Type B pancreatic cell (in vitro differentiated cells): ENCODE measurements around the gene HIGD1C. TPM values are rescaled to one million over a fixed set of nuclear protein-coding genes. Genes with fewer than 3 reads are reported as not detected.

ENCODE experiments used
- DNase-seq: peaks from one replicate; pipeline ENCODE4 v3.0.0; 2021; ENCODE audit warnings: mixed read lengths; ENCODE audit not compliant: unreplicated experiment; ENCODE audit errors: extremely low spot score
- H3K27ac Mint-ChIP-seq: 2 replicates; pipeline ENCODE4 v1.8.0; 2021; ENCODE audit warnings: mild to moderate bottlenecking, mixed read lengths
- H3K27me3 Mint-ChIP-seq: 2 replicates; pipeline ENCODE4 v1.8.0; 2021; ENCODE audit warnings: mixed read lengths
- H3K36me3 Mint-ChIP-seq: 2 replicates; pipeline ENCODE4 v1.8.0; 2021; ENCODE audit warnings: mixed read lengths
- H3K4me1 Mint-ChIP-seq: one replicate; pipeline ENCODE4 v1.8.0; 2021; ENCODE audit warnings: mixed read lengths; ENCODE audit not compliant: unreplicated experiment
- H3K4me3 Mint-ChIP-seq: 2 replicates; pipeline ENCODE4 v1.8.0; 2021; ENCODE audit warnings: mild to moderate bottlenecking, mixed read lengths
- H3K9me3 Mint-ChIP-seq: 2 replicates; pipeline ENCODE4 v1.8.0; 2021; ENCODE audit warnings: mixed read lengths
- CTCF ChIP-seq: fragments of 200-600 bp; sonication (generic); conservative IDR thresholded peaks from 2 replicates; pipeline ENCODE4 v1.5.0; 2021; ENCODE audit warnings: antibody characterized with exemption, mild to moderate bottlenecking
- total RNA-seq: library from RNA; stranded (reverse); gene quantifications from 2 replicates; pipeline ENCODE4 v1.2.1, GENCODE V29; 2021; ENCODE audit warnings: low replicate concordance

HIGD1C gene
- total RNA-seq, 1 donor from 2014 or later, result not detected

- peaks cover 10% of the 10 kb centered on the region for H3K36me3 Mint-ChIP-seq
- H3K4me3 Mint-ChIP-seq, result no peak overlapping the region
- H3K4me1 Mint-ChIP-seq, result peaks cover 8% of the 10 kb centered on the region
- TF ChIP-seq CTCF, result no peak
- DNase-seq, result no peak
- no peak overlapping the region for H3K27ac Mint-ChIP-seq
- H3K27me3 Mint-ChIP-seq, result no peaks in the 10 kb centered on the region
- no peaks in the 10 kb centered on the region for H3K9me3 Mint-ChIP-seq
Measured at GRCh38 chr12:50988051-50988450, 35.7 kb downstream of the HIGD1C start.

GRCh38 chr12:50988871-50989270, 36.5 kb downstream of the HIGD1C start:
- no peak for TF ChIP-seq CTCF
- Mint-ChIP-seq H3K27me3 (no peaks in the 10 kb centered on the region), H3K4me1 (peaks cover 8% of the 10 kb centered on the region), H3K4me3 (no peak overlapping the region), H3K9me3 (no peaks in the 10 kb centered on the region), H3K27ac (no peak overlapping the region), H3K36me3 (peaks cover 10% of the 10 kb centered on the region)
- DNase-seq, result no peak

GRCh38 chr12:50990147-50990727, 37.9 kb downstream of the HIGD1C start:
- H3K27ac Mint-ChIP-seq, result no peak overlapping the region
- no peaks in the 10 kb centered on the region for H3K27me3 Mint-ChIP-seq
- no peak for DNase-seq
- H3K4me3 Mint-ChIP-seq, result no peak overlapping the region
- peaks cover 8% of the 10 kb centered on the region for H3K4me1 Mint-ChIP-seq
- TF ChIP-seq CTCF, result no peak
- H3K9me3 Mint-ChIP-seq, result no peaks in the 10 kb centered on the region
- H3K36me3 Mint-ChIP-seq, result peaks cover 18% of the 10 kb centered on the region

GRCh38 chr12:50990791-50991190, 38.4 kb downstream of the HIGD1C start:
- Mint-ChIP-seq H3K9me3 (no peaks in the 10 kb centered on the region), H3K4me3 (no peak overlapping the region), H3K27me3 (no peaks in the 10 kb centered on the region), H3K27ac (no peak overlapping the region), H3K4me1 (peaks cover 8% of the 10 kb centered on the region), H3K36me3 (peaks cover 22% of the 10 kb centered on the region)
- no peak for TF ChIP-seq CTCF
- no peak for DNase-seq

- no peak for DNase-seq
- H3K36me3 Mint-ChIP-seq, result peaks cover 23% of the 10 kb centered on the region
- no peak for TF ChIP-seq CTCF
- H3K4me3 Mint-ChIP-seq, result no peak overlapping the region
- no peaks in the 10 kb centered on the region for H3K27me3 Mint-ChIP-seq
- peaks cover 8% of the 10 kb centered on the region for H3K4me1 Mint-ChIP-seq
- H3K9me3 Mint-ChIP-seq, result no peaks in the 10 kb centered on the region
- no peak overlapping the region for H3K27ac Mint-ChIP-seq
Measured at GRCh38 chr12:50991291-50991690, 38.9 kb downstream of the HIGD1C start.

- H3K27me3 Mint-ChIP-seq, result no peaks in the 10 kb centered on the region
- no peaks in the 10 kb centered on the region for H3K9me3 Mint-ChIP-seq
- no peak overlapping the region for H3K27ac Mint-ChIP-seq
- no peaks in the 10 kb centered on the region for H3K4me1 Mint-ChIP-seq
- no peak overlapping the region for H3K4me3 Mint-ChIP-seq
- peaks cover 23% of the 10 kb centered on the region for H3K36me3 Mint-ChIP-seq
- TF ChIP-seq CTCF, result no peak
- no peak for DNase-seq
Measured at GRCh38 chr12:50992819-50993218, 40.5 kb downstream of the HIGD1C start.
